Pulmonary artery endothelial cell (primary cell): ENCODE results near the gene PRICKLE3. TPM values are rescaled to one million over a fixed set of nuclear protein-coding genes. Genes with fewer than 3 reads are reported as not detected.
"Not testable (repeated sequence)": the region's sequence is repeated elsewhere in the genome, so short reads cannot be mapped to it uniquely, and the experiment has no call there.

Experiments
- DNase-seq: peaks from one replicate; pipeline ENCODE4 v3.0.0-alpha.2; 2011; ENCODE audit warnings: low read depth, low spot score
- total RNA-seq: library from RNA; depleted of rRNA; stranded (reverse); fragments of >200 nt; gene quantifications from 2 replicates; pipeline ENCODE4 v1.2.3, GENCODE V29; 2014

Gene PRICKLE3
- total RNA-seq, 1 donor from 2014 or later: 4.7 TPM

GRCh38 chrX:49161632-49162031 lies 24.5 kb downstream of the PRICKLE3 start:
- DNase-seq: no peak

- no peak for DNase-seq
These were observed 25.3 kb downstream of the PRICKLE3 start for GRCh38 chrX:49160908-49161307.

- DNase-seq: no peak
These were observed 29.0 kb downstream of the PRICKLE3 start for GRCh38 chrX:49157194-49157593.

GRCh38 chrX:49155900-49156837 lies 30.0 kb downstream of the PRICKLE3 start:
- DNase-seq: peak; percentile 51

DNA sequence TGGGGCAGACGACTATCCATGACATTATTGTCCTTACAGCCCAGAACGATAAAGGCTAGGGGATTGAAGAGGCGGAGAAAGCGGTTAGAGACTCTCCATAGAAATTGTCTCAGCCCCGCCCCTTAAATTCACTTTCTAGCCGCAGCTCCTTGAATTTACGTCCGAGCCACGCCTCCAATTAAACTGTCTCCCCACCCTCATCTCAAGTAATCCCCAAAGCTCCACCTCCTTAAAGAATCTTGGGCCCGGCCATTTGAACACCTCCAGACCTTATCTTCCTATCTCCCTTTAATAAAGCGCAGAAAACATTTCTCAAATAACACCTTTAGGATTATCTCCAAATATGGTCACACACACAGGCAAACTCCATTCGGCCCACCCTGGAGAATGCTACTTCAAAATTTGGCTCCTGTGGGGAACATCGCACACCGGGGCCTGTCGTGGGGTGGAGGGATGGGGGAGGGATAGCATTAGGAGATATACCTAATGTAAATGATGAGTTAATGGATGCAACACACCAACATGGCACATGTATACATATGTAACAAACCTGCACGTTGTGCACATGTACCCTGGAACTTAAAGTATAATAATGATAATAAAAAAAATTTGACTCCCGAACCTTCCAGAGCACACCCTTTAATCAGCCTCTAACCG lies 30.8 kb downstream of the PRICKLE3 start:
- DNase-seq: peak; percentile 24

DNA sequence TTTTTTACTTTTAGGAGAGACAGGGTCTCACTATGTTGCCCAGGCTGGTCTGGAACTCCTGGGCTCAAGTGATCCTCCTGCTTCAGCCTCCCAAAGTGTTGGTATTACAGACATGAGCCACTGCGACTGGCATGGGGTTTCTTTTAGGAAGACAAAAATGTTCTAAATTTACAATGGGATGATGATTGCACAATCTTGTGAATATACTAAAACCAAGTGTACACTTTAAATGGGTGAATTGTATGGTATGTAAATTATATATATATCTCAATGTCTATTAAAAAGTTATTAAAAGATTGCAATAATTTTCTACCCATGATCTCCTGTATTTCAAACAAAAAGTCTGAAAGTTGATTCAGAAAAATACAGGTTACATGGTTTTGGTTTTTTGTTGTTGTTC lies 32.7 kb downstream of the PRICKLE3 start:
- no peak for DNase-seq

GRCh38 chrX:49149291-49149690 lies 36.9 kb downstream of the PRICKLE3 start:
- DNase-seq: not testable (repeated sequence)

- DNase-seq: not testable (repeated sequence)
These were observed 37.6 kb downstream of the PRICKLE3 start for GRCh38 chrX:49148390-49149100.

DNA sequence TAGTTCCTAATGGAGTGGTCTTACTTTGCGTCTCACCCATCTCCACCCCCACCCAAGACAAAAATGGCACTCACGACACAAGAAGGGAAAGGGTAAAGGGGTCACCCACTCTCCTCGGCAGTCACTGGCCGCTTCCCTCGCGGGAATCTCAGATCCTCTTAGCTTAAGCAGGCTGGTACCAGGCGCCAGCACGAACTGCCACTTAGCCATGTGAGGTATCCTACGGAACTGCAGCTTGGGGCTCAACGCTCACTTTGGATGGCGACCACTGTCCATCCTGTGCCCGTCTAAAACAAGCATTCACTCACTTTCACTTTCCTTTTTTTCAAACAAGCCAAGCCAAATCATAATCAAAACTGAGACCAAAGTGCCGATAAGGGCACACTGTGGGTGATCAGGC lies 38.2 kb downstream of the PRICKLE3 start:
- no peak for DNase-seq

DNA sequence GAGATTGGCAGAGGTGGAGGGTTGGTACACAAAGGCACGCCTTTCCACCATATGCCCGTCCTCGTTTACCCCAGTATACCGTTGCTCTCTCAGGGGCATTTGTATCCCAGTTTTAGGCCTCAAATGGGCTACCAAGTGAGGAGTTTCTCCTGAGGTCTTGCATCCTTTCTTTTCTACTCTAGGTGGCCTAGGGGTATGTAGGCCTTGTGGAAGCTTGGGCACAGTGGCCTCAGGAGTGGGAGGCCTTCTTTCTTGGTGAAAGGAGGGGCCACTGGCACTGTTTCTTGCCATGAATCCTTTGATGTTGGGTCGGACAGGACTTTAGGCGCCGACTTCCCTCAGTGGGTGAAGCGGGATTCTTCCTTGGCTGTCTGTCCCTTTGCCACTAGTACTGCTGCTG lies 38.9 kb downstream of the PRICKLE3 start:
- no peak for DNase-seq

- not testable (repeated sequence) for DNase-seq
These were observed 43.0 kb downstream of the PRICKLE3 start for GRCh38 chrX:49143154-49143553.

- DNase-seq: not testable (repeated sequence)
These were observed 43.9 kb downstream of the PRICKLE3 start for GRCh38 chrX:49142264-49142663.

GRCh38 chrX:49139713-49140112 lies 46.5 kb downstream of the PRICKLE3 start:
- no peak for DNase-seq

- peak; percentile 55 for DNase-seq
These were observed 48.7 kb downstream of the PRICKLE3 start for GRCh38 chrX:49137492-49137891.

GRCh38 chrX:49133759-49134158 lies 52.4 kb downstream of the PRICKLE3 start:
- no peak for DNase-seq

GRCh38 chrX:49132275-49132674 lies 53.9 kb downstream of the PRICKLE3 start:
- not testable (repeated sequence) for DNase-seq

DNA sequence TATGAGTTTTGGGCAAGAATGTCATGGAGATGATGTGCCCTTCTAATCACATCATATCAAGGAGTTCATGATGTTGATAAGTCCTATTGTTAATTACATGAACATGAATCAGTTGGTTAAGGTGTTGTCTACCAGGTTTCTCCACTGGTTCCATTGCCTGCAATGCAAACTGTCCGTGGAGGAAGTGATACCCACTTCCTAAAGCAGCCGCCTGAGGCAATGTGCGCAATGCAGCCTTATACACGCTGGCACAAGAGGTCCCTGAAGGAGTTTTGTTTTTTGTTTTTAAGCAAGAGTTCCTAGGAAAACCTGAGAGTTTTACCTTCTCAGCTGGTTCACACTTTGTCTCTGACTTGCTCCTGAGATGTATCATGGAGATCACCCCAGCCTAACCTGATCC lies 56.7 kb downstream of the PRICKLE3 start:
- no peak for DNase-seq

- DNase-seq: not testable (repeated sequence)
These were observed 58.4 kb downstream of the PRICKLE3 start for GRCh38 chrX:49127742-49128258.
